ENCODE data around the gene CD4.

The CD4 gene

DNA sequence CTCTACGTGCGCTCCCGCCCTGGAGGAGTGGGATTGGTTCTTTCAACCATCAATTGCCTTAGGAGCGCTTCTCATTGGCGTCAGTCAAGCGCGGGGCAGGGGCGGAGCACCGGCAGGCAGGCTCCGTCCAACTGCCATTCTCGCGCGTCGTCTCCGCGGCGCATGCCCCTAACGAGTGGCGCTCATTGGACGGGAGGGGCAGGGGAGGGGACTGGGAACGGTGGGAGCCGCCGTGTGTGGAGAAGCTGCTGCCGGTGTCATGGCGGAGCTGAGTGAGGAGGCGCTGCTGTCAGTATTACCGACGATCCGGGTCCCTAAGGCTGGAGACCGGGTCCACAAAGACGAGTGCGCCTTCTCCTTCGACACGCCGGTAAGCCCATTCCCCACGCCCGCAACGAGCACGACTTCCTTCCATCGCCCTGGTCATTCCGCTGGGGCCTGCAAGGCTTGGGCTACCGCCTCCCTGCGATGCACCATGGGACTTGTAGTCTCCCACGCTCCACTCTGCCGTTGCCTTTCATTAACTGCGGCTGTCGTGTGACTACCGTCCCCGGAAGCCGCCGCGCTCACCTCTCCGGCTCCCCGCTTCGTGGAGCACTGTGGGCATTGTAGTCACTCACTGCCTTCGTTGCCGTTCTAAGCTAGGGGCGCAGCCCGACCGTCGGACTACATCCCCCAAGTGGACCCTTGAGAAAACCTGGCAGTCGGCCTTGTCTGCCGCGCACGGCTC is 62.8 kb downstream of the CD4 start, which contains the start of gene USP5 (continued):
- TF ChIP-seq ZFHX2 (tag by site-specific recombination; conservative IDR thresholded peaks at IDR 0.05): peak; percentile 57; the same call in 1 of the 2 replicates
- TF ChIP-seq ZNF776 (tag by site-specific recombination; IDR thresholded peaks at IDR 0.05; ENCODE audit: borderline replicate concordance): no peak
- no peak for TF ChIP-seq ZNF660 (tag by site-specific recombination; IDR thresholded peaks at IDR 0.05)
- 0 out of 2 replicates have a peak, but pooled peaks have one; percentile 51 for TF ChIP-seq ZNF10 (tag by site-specific recombination; IDR thresholded peaks at IDR 0.05)
- TF ChIP-seq SP3 (tag by site-specific recombination; IDR thresholded peaks at IDR 0.05): peak; percentile 99
- TF ChIP-seq MEIS1 (CRISPR knock-in tag; IDR thresholded peaks at IDR 0.05; ENCODE audit: borderline replicate concordance): no peak
- peak; percentile 95 for TF ChIP-seq OSR2 (tag by site-specific recombination; IDR thresholded peaks at IDR 0.05)
- TF ChIP-seq OVOL3 (tag by site-specific recombination; IDR thresholded peaks at IDR 0.05): peak; percentile 75; the same call in 1 of the 2 replicates
- peak; percentile 96 for TF ChIP-seq YY2 (tag by site-specific recombination; IDR thresholded peaks at IDR 0.05)
- peak; percentile 84 for TF ChIP-seq ZNF324 (tag by site-specific recombination; IDR thresholded peaks at IDR 0.05)
- TF ChIP-seq ZNF175 (tag by site-specific recombination; IDR thresholded peaks at IDR 0.05): no peak
- TF ChIP-seq, protein P1, sequence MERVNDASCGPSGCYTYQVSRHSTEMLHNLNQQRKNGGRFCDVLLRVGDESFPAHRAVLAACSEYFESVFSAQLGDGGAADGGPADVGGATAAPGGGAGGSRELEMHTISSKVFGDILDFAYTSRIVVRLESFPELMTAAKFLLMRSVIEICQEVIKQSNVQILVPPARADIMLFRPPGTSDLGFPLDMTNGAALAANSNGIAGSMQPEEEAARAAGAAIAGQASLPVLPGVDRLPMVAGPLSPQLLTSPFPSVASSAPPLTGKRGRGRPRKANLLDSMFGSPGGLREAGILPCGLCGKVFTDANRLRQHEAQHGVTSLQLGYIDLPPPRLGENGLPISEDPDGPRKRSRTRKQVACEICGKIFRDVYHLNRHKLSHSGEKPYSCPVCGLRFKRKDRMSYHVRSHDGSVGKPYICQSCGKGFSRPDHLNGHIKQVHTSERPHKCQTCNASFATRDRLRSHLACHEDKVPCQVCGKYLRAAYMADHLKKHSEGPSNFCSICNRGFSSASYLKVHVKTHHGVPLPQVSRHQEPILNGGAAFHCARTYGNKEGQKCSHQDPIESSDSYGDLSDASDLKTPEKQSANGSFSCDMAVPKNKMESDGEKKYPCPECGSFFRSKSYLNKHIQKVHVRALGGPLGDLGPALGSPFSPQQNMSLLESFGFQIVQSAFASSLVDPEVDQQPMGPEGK (tag by site-specific recombination; IDR thresholded peaks at IDR 0.05): peak; percentile 69
- TF ChIP-seq ZNF561 (tag by site-specific recombination; IDR thresholded peaks at IDR 0.05; ENCODE audit: borderline replicate concordance): peak; percentile 73; the same call in 1 of the 2 replicates
- no peak for TF ChIP-seq ZNF623 (tag by site-specific recombination; IDR thresholded peaks at IDR 0.05)
- peak; percentile 52 for TF ChIP-seq ZBTB8A (tag by site-specific recombination; IDR thresholded peaks at IDR 0.05)
- peak; percentile 100 for TF ChIP-seq ZNF76 (tag by site-specific recombination; IDR thresholded peaks at IDR 0.05; ENCODE audit: borderline replicate concordance, low read depth)
- 0 out of 2 replicates have a peak, but pooled peaks have one; percentile 3 for TF ChIP-seq FEZF1 (tag by site-specific recombination; IDR thresholded peaks at IDR 0.05)
- TF ChIP-seq, protein P2, sequence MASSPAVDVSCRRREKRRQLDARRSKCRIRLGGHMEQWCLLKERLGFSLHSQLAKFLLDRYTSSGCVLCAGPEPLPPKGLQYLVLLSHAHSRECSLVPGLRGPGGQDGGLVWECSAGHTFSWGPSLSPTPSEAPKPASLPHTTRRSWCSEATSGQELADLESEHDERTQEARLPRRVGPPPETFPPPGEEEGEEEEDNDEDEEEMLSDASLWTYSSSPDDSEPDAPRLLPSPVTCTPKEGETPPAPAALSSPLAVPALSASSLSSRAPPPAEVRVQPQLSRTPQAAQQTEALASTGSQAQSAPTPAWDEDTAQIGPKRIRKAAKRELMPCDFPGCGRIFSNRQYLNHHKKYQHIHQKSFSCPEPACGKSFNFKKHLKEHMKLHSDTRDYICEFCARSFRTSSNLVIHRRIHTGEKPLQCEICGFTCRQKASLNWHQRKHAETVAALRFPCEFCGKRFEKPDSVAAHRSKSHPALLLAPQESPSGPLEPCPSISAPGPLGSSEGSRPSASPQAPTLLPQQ (tag by site-specific recombination; IDR thresholded peaks at IDR 0.05): 0 out of 2 replicates have a peak, but pooled peaks have one; percentile 55
- peak; percentile 70 for TF ChIP-seq SP7 (tag by site-specific recombination; IDR thresholded peaks at IDR 0.05)
- TF ChIP-seq GLIS1 (tag by site-specific recombination; IDR thresholded peaks at IDR 0.05): peak; percentile 61
- TF ChIP-seq, protein P3, sequence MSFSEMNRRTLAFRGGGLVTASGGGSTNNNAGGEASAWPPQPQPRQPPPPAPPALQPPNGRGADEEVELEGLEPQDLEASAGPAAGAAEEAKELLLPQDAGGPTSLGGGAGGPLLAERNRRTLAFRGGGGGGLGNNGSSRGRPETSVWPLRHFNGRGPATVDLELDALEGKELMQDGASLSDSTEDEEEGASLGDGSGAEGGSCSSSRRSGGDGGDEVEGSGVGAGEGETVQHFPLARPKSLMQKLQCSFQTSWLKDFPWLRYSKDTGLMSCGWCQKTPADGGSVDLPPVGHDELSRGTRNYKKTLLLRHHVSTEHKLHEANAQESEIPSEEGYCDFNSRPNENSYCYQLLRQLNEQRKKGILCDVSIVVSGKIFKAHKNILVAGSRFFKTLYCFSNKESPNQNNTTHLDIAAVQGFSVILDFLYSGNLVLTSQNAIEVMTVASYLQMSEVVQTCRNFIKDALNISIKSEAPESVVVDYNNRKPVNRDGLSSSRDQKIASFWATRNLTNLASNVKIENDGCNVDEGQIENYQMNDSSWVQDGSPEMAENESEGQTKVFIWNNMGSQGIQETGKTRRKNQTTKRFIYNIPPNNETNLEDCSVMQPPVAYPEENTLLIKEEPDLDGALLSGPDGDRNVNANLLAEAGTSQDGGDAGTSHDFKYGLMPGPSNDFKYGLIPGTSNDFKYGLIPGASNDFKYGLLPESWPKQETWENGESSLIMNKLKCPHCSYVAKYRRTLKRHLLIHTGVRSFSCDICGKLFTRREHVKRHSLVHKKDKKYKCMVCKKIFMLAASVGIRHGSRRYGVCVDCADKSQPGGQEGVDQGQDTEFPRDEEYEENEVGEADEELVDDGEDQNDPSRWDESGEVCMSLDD (tag by site-specific recombination; IDR thresholded peaks at IDR 0.05): peak; percentile 36; the same call in 1 of the 2 replicates
- peak; percentile 73 for TF ChIP-seq ZNF24 (tag by site-specific recombination; IDR thresholded peaks at IDR 0.05)
- no peak for TF ChIP-seq ZNF433 (tag by site-specific recombination; IDR thresholded peaks at IDR 0.05; ENCODE audit: low read depth)
- TF ChIP-seq ZNF133 (tag by site-specific recombination; IDR thresholded peaks at IDR 0.05): no peak
- TF ChIP-seq, protein P4, sequence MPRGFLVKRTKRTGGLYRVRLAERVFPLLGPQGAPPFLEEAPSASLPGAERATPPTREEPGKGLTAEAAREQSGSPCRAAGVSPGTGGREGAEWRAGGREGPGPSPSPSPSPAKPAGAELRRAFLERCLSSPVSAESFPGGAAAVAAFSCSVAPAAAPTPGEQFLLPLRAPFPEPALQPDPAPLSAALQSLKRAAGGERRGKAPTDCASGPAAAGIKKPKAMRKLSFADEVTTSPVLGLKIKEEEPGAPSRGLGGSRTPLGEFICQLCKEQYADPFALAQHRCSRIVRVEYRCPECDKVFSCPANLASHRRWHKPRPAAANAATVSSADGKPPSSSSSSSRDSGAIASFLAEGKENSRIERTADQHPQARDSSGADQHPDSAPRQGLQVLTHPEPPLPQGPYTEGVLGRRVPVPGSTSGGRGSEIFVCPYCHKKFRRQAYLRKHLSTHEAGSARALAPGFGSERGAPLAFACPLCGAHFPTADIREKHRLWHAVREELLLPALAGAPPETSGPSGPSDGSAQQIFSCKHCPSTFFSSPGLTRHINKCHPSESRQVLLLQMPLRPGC (tag by site-specific recombination; IDR thresholded peaks at IDR 0.05): peak; percentile 87
- TF ChIP-seq ZXDB (tag by site-specific recombination; IDR thresholded peaks at IDR 0.05): peak; percentile 98
- TF ChIP-seq, protein P5, sequence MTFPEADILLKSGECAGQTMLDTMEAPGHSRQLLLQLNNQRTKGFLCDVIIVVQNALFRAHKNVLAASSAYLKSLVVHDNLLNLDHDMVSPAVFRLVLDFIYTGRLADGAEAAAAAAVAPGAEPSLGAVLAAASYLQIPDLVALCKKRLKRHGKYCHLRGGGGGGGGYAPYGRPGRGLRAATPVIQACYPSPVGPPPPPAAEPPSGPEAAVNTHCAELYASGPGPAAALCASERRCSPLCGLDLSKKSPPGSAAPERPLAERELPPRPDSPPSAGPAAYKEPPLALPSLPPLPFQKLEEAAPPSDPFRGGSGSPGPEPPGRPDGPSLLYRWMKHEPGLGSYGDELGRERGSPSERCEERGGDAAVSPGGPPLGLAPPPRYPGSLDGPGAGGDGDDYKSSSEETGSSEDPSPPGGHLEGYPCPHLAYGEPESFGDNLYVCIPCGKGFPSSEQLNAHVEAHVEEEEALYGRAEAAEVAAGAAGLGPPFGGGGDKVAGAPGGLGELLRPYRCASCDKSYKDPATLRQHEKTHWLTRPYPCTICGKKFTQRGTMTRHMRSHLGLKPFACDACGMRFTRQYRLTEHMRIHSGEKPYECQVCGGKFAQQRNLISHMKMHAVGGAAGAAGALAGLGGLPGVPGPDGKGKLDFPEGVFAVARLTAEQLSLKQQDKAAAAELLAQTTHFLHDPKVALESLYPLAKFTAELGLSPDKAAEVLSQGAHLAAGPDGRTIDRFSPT (tag by site-specific recombination; IDR thresholded peaks at IDR 0.05): no peak
- TF ChIP-seq ZNF2 (tag by site-specific recombination; IDR thresholded peaks at IDR 0.05): peak; percentile 78; the same call in 1 of the 2 replicates
- no peak for TF ChIP-seq ZNF274 (IDR thresholded peaks at IDR 0.05; ENCODE audit: low read length)
- TF ChIP-seq ZNF274 (tag by site-specific recombination; IDR thresholded peaks at IDR 0.05; ENCODE audit: borderline replicate concordance): no peak
